K562 (cell line): ENCODE results near the gene NOL4L. TPM values are rescaled to one million over a fixed set of nuclear protein-coding genes. Genes with fewer than 3 reads are reported as not detected.

ENCODE experiments used
- BRD9 ChIP-seq: fragments of 450-650 bp; IDR thresholded peaks from 2 replicates; pipeline ENCODE4 v1.6.1; 2018; ENCODE audit warnings: low read depth; ENCODE audit not compliant: partially characterized antibody
- CEBPG ChIP-seq, 3 experiments: fragments of 200-800 bp in 1 of 3; sonication (Bioruptor generic) in 1 of 3; sonication (generic) in 1 of 3; formaldehyde crosslinking in 1 of 3; IDR thresholded peaks in 2 of 3; conservative IDR thresholded peaks in 1 of 3; 2 replicates each; pipeline versions ENCODE4 v1.6.1 to v1.8.0; 2016 to 2022; ENCODE audit warnings: missing compliant biosample characterization in 2 of 3, missing genetic modification characterization in 2 of 3, mild to moderate bottlenecking in 1 of 3, missing genetic modification reagents in 1 of 3
- CHD7 ChIP-seq: fragments of 200-600 bp; sonication (generic); IDR thresholded peaks from one replicate; pipeline ENCODE4 v1.6.1; 2012; ENCODE audit warnings: mild to moderate bottlenecking, low read depth, low read length, inconsistent platforms
- HNRNPUL1 ChIP-seq: fragments of 200-400 bp; formaldehyde crosslinking; IDR thresholded peaks from 2 replicates; pipeline ENCODE4 v1.6.1; 2017; ENCODE audit warnings: low read length
- ID3 ChIP-seq, 2 experiments: fragments of 250-450 bp in 1 of 2; fragments of 450-650 bp in 1 of 2; sonication (Bioruptor Pico) in 1 of 2; IDR thresholded peaks; 2 replicates each; pipeline versions ENCODE4 v1.6.1 to v1.8.0; 2016 to 2021; ENCODE audit warnings: mild to moderate bottlenecking in 2 of 2, moderate library complexity in 2 of 2, missing compliant biosample characterization in 1 of 2, missing genetic modification characterization in 1 of 2
- KAT8 ChIP-seq: fragments of 450-650 bp; IDR thresholded peaks from 2 replicates; pipeline ENCODE4 v1.6.1; 2016; ENCODE audit warnings: low read depth, mild to moderate bottlenecking
- LARP7 ChIP-seq: fragments of 450-650 bp; IDR thresholded peaks from 2 replicates; pipeline ENCODE4 v1.6.1; 2016
- MCM3 ChIP-seq: fragments of 450-650 bp; IDR thresholded peaks from 2 replicates; pipeline ENCODE4 v1.6.1; 2016
- PURB ChIP-seq: sonication (generic); formaldehyde crosslinking; IDR thresholded peaks from 2 replicates; pipeline ENCODE4 v1.9.0; 2021; ENCODE audit warnings: low read depth, mild to moderate bottlenecking, missing genetic modification reagents
- SIRT6 ChIP-seq: IDR thresholded peaks from one replicate; pipeline ENCODE4 v1.6.1; 2012; ENCODE audit warnings: low read depth, mild to moderate bottlenecking, control low read depth, inconsistent platforms, low read length, moderate library complexity
- TCF7 ChIP-seq: sonication (generic); IDR thresholded peaks from 2 replicates; pipeline ENCODE4 v1.6.1; 2016; ENCODE audit warnings: antibody characterized with exemption, borderline replicate concordance
- polyA plus RNA-seq, 8 experiments: library from polyadenylated mRNA; depleted of rRNA in 4 of 8; stranded (reverse) in 5 of 8; unstranded in 3 of 8; fragments of >200 nt; fragmentation: Nextera tagmentation in 2 of 8; fragmentation: Illumina TruSeq in 1 of 8; extraction: Ambion mirVana in 2 of 8; extraction: Trizol in 1 of 8; gene quantifications; 2 replicates each; pipeline versions ENCODE4 v1.2.1 to v1.2.3, GENCODE V29; 2011 to 2014; ENCODE audit warnings: inconsistent platforms in 1 of 8, missing spikeins in 1 of 8
- total RNA-seq, 7 experiments: library from RNA; depleted of rRNA in 6 of 7; stranded (reverse); fragments of >200 nt in 6 of 7; fragmentation: Illumina TruSeq in 2 of 7; extraction: Trizol in 2 of 7; gene quantifications; 2 replicates each; pipeline versions ENCODE4 v1.2.1 to v1.2.3, GENCODE V29; 2011 to 2021; ENCODE audit warnings: low replicate concordance in 1 of 7

The NOL4L gene
- total and polyA plus RNA-seq, 9 of the 15 experiments (the other 6 are each of a cell fraction or from before 2014, with no cell fraction given), result 5.1 to 36.2 (median 13.6) TPM

- TF ChIP-seq CHD7 (no peak), KAT8 (no peak), BRD9 (peak; percentile 31), TCF7 (no peak), HNRNPUL1 (no peak), SIRT6 (no peak), PURB (CRISPR knock-in tag) (no peak), MCM3 (no peak), LARP7 (no peak), ID3 (CRISPR knock-in tag; IDR thresholded peaks at IDR 0.05) (no peak), ID3 (tag; IDR thresholded peaks at IDR 0.05) (peak; percentile 64; the same call in 1 of the 2 replicates), CEBPG (CRISPR knock-in tag; IDR thresholded peaks at IDR 0.05) (no peak), CEBPG (tag; conservative IDR thresholded peaks at IDR 0.05 in 1 of 2, IDR thresholded peaks at IDR 0.05 in 1 of 2) (no peak)
Measured at GRCh38 chr20:32632461-32633354, 47.6 kb upstream of the NOL4L start (continued).
